NCI-H748 (cell line): Measurements from ENCODE around the gene RAB3GAP1.
"Not testable (repeated sequence)": the region's sequence is repeated elsewhere in the genome, so short reads cannot be mapped to it uniquely, and the experiment has no call there.

Experiments
- DNase-seq: peaks from one replicate; lab custom pipeline; 2025; ENCODE audit not compliant: unreplicated experiment; lab: John Stamatoyannopoulos, UW

Gene RAB3GAP1

DNA sequence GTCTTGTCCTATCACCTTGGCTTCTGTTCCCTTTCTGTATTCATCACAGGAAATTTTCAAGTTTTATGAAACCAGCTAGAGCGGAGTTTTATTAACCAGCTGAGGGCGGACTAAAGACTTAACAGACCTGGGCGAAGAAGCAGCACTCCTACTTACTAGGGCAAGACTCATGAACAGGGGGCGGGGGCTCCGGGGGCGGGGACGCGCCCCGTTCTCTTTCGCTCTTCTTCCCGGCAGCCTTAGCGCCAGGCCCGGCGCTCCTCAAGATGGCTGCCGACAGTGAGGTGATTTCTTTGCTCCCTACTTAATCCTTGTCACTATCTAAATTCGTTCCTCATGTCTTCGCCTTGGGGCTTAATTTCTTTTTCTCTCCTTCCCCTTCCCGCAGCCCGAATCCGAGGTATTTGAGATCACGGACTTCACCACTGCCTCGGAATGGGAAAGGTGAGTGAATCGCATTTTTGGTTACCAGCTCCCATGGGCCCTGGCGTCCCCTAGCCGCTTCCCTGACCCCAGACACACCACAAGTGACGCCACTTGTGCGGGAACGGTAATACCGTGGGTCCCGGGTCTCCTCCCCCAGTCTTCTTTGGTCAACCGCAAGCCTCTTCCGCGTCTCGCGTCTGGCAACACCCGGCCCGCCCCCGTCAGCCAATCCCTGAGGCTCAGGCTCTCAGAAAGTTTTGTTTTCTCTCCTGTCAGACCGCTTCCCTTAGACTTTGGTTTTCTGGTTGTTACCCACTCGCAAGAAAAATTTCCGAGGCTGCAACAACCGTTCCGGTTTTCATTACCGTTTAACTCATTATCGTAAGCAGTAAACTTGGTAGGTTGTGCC lies at the start of gene RAB3GAP1:
TSS of gene RAB3GAP1 (plus strand) at position 251 of the 835 bp plus-strand sequence. CDS start at position 267, 16 bp downstream.
- DNase-seq: peak; percentile 74

DNA sequence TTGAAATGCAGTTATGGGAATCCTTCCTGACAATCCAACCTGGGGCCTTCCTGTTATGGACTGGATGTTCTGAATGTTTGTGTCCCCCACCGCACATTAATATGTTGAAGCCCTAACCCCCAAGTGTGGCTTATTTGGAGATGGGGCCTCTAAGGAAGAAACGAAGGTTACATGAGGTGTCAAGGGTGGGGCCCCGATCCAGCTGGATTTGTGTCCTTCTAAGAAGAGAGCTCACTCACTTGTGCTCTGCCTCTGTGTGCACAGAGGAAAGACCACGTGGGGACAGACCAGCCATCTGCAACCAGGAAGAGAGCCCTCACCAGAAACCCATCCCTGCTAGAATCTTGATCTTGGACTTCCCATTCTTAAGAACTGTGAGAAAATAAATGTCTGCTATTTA lies 49.3 kb upstream of the RAB3GAP1 start:
- no peak for DNase-seq

DNA sequence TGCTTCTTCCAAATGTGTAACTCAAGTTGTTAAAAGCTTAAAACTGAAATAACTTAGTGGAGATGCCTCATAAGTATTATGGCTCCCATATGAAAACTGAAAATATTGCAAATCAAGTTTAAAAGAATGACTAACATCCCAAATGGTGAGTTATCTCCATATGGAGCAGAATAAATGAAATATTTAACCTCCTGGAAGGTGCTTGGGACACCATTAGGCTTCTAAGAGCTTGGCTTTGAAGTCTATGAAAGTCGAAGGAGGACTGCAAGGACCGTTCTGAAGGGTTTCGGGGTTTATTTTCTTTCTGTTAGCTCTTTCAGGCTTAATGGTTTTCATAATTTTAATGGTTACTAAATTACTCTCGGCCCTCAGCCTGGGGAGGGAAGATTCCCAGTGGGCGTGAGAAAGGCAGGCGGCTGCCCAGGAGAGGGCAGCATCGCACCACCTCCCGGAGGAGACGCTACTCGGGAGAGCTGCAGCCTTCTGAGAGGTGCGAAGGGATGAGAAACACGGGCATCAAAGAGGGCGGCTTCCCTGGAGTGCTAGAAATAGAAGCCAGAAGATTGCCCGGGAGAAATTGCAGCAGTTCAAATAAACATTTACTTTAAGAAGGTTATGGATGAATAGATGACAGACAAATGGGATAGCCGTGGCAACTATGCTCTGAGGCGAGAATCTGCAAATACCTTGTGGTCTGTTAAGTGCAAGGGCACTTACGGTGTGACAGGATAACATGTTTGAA lies 47.9 kb upstream of the RAB3GAP1 start:
- DNase-seq: peak; percentile 73

DNA sequence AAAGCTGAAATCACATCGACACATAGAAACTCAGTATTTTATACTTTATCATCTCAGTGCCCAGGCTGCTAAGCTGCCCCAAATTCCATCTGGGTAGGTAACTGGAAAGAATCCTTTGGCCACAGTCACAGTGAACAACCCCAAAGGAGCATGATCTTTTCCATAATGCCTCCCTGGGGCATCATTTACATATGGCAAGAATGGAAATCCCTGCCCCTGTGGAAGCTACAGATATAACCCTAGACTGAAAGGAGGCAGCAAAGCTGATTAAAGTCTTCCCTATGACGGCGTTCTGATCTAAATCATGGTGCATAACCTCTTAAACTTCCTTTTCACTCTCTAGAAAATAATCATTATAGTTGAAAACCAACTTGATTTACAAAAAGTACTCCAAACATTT lies 46.3 kb upstream of the RAB3GAP1 start:
- no peak for DNase-seq

DNA sequence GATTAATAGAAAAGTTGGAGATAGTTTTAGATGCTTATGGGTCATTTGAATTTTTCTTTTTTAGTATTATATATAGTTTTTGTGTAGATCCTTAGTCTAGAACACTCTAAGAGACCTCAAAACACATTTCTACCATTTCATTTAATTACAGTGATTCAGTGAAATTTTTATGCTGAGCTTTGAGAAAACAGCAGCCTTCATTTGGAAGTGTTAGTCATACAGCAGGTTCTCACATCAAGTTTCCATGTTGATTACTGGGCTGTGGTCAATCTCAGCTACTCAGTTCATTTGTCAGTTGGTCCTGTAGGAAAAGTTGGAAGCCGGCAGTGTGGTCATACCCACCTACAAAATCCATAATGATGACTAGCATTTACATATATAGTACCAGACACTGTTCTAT lies 42.8 kb upstream of the RAB3GAP1 start:
- DNase-seq: no peak

DNA sequence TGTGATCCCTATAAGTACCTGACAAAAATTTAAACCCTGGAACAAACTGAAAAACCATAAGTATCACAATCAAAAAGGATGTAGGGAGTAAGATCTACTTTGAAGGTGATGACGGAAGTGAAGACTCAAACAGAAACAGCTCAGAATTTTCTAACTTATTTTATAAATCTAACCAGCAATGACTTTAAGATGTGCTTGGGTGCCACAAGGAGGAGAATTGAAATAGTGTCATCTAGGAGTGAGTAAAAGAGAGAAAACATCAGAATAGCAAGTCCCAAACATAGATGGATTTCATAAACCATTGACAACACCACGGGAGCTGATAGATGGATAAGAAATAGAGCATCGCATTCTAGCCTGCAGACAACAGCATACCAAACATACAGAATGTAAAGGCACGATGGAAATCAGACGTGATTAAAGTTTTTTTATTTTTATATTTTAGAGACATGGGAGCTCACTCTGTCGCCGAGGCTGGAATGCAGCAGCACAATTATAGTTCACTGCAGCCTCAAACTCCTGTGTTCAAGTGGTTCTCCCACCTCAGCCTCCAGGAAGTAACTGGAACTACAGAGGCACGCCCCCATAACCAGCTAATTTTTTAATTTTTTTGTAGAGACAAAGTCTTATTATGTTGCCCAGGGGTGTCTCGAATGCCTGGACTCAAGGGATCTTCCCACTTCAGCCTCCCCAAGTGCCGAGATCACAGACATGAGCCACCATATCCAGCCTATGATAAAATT lies 41.7 kb upstream of the RAB3GAP1 start:
- no peak for DNase-seq

DNA sequence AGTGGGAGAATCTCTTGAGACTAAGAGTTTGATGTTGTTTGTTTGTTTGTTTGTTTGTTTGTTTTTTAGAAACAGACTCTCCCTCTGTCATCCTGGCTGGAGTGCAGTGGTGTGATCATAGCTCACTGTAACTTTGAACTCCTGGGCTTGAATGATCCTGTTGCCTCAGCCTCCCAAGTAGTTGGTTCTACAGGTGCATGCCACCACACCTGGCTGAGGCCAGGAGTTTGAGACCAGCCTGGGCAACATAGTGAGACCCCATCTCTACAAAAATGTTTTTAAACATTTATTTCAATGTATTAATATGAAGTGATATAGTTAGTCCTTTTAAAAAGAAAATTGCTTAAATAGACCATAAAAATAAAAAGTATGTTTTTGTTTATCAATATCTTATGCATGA lies 40.5 kb upstream of the RAB3GAP1 start:
- DNase-seq: no peak

DNA sequence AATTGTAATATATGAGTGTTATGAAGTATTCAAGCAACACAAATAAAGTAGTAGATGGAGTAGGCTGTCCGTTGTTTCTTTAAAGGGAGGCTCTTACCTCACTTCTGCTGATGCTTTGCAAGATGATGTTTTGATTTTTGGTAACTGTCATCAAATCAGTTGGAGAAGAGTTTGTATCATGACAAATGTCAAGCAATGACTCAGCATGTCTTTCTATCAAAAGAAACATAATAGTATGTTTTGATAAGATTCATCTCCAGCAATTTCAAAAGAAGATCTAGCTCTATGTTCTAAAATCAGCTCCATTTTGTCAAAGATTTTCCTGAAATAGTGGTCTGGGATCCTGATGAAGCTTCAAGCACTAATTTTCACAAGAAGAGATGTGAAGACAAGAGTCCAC lies 30.5 kb upstream of the RAB3GAP1 start:
- no peak for DNase-seq

DNA sequence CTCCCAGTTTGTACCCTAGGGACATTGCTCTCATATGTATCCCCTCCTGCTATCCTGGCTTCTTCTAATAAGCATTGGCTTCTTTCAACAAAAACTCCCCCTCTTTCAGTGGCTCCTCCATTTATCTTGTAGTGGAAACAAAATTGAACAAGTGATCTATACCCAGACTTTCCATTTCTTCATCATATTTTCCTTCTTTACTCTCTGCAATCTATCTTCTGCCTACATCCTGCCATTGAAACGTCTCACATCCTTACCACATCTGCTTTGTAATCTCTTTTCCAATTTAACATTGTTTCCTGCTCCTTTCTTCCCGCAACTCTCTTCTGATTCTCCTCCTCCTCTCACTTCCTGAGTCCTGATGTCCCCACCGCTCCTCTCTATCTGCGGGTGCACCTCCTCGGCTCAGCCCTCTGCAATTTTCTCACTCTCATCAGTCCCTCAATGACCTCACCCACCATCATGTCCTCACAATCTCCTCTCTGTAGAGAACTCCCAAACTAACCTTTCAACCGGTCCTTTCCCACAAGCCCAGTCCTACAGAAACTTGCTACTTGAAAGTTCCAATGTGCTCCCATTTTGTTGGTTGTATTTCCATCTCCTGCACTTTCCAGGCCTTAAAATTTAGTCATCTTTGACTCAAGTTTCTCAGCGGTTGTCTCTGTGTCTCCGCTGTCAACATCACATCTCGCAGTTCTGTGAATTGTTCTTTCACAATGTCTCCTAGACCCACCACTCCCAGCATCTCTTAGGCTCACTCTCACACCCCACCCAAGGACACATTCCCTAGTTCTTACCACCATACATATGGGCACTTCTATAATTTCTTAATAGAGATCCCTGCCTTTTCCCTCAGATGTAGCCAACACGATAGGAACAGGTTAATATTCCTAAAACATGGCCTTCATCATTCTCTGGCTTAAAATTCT lies 28.9 kb upstream of the RAB3GAP1 start:
- DNase-seq: no peak

DNA sequence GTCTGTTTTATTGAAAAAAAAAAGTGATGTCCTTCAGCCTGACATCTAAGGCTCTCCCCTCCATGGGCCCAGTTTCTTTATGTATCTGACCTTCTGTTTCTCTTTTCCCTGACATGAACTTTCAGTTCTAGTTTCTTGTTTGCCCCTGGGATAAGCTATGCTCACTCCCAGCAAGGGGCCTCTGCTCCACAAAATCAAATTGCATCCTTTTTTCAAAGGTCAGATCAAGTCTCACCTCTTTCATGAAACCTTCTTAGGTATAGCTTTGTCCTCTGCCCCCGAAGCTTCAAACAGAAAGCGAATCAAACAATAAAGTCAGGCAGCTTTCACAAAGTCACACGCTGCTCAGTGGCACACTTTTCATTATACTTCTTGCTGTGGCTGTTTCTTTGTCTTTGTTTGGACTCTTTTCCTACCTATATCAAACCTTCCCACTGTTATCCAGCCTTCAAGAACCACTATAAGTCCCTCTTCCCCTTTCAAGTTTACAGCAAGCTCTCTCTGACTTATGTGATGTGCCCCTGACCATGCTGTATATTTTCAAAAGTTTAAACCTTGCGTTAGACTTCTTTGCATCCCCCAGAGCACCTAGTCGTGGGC lies 28.1 kb upstream of the RAB3GAP1 start:
- DNase-seq: no peak

DNA sequence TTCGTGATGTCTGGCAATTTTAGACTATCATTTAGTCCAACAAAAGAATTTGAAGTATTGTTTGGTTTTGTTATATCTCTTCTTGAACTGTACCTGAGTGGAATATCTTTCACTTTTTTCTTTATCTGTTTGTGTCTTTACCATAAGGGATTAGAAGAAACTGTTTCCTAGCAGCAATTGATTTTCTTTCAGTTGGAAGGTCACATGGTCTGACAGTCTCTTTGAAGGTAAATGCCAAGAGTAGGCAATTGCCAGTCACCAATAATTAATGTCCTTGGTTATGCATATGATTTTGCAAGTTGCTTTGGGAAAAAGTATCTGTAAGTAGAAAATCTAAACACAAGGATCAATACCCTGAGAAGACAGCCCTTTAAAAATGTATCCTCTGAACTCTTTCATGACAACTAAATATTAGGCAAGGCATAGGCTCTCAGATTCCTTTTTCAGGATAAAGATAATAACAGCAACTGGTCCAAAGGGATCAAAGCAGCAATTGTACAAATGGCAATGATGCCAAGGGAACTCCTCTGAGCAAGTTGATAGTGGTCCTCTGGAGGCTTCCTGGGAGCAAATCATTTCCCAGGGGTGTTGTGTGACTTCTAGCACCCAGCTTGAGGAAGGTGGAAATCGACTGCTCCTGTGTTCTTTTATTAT lies 22.5 kb upstream of the RAB3GAP1 start:
- DNase-seq: no peak

DNA sequence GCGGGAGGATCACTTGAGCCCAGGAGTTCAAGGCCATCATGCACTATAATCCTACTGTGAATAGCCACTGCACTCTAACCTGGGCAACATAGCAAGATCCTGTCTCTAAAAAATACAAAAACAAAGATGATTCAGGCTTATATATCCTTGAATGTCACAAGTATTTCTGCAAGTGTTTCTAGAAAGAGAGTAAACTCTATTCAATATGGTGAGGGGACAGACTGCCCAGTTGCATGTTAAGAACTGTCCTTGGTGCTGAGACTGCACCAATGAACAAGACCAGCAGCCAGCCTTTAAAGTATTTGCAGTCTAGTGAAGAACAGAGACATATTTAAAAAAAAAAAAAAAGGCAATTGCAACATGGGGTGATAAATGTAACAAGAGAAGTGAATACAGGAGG lies 21.3 kb upstream of the RAB3GAP1 start:
- no peak for DNase-seq

DNA sequence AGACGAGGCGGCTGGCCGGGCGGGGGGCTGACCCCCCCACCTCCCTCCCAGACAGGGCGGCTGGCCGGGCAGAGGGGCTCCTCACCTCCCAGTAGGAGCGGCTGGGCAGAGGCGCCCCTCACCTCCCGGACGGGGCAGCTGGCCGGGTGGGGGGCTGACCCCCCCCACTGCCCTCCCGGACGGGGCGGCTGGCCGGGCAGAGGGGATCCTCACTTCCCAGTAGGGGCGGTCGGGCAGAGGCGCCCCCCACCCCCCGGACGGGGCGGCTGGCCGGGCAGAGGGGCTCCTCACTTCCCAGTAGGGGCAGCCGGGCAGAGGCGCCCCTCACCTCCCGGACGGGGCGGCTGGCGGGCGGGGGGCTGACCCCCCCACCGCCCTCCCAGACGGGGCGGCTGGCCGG lies 18.9 kb upstream of the RAB3GAP1 start:
- DNase-seq: not testable (repeated sequence)

DNA sequence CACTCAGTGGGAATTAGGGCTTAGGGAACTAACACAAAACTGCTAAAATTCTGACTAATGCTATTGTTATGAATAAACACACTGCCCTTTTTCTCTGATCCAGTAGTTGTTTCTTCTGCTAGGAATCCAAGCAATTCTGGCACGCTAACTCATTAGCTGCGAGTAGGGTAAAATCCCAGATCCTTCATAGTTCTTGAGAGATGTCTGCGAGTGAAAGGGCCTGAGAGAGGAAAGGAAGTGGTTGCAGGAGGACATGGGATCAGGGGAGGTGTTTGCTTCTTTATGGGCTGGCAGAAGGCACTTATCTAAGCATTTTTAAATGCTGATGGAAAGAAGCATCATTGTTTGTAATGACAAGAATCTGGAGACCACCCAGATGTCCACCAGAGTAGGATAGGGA lies 14.3 kb upstream of the RAB3GAP1 start:
- DNase-seq: no peak

DNA sequence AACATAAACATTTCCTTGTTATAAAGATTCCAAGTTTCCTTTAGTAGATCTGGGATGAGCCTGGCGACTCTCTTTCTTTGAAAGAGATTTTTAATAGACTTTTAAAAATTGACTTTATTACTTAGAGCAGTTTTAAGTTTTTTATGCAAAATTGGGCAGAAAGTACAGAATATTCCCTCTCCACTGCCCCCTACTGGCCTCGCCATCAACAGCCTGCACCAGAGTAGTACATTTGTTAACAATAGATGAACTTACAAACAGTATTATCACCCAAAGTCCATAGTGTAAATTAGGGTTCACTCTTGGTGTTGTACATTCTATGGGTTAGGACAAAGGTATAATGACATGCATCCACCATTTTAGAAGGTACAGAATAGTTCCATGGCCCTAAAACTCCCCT lies 8.7 kb upstream of the RAB3GAP1 start:
- no peak for DNase-seq

DNA sequence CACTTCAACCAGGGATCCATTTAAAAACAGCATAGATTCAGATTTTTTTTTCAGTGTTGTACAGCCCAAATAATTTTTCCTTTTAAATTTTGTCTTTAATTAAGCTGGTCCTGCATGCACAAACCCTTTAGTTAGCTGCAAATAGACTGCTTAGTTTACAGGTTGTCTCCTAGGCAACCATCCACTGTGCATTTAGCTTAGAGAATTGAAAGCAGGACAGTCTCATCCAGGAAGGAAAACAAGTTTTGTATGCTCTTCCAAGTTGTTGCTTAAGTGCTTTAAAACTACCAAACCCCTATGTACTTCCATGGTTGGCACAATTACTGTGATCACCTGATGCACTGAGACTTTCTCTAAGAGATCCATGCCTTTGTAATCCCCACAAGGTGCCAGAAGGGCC lies 4.8 kb upstream of the RAB3GAP1 start, which contains the start of gene MAP3K19:
TSS of gene MAP3K19 (minus strand) at position 148 of the 400 bp plus-strand sequence. CDS start 22,800 bp downstream, outside the sequence.
- DNase-seq: peak; percentile 28

DNA sequence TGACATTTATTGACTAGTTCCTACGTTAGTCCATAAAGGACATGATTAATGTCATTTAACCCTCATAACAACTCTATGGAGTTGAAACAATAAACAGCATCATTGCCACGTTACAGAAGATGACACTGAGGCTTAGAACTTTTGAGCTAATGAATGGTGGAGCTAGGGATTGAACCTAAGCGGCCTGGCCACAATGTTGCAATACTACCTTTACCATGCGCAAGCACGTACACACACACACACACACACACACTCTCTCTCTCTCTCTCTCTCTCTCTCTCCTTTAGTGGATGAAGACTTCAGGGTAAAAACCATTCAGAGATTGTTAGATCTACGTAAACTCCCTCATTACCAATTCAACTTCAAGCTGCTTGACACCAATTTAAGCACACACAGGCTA lies 4.0 kb upstream of the RAB3GAP1 start:
- no peak for DNase-seq

DNA sequence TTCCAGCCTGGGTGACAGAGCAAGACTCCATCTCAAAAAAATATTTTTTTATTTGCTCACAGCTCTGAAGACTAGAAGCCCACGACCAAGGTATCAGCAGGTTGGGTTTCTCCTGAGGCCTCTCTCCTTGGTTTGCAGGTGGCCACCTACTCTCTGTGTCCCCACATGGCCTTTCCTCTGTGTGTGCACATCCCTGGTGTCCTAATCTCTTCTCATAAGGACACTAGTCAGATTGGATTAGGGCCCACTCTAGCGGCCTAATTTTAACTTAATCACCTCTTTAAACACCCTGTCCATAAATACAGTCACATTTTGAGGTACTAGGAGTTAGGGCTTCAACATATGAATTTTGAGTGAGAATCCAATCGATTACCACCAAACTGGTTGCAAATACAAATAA lies 2.0 kb upstream of the RAB3GAP1 start:
- DNase-seq: no peak

DNA sequence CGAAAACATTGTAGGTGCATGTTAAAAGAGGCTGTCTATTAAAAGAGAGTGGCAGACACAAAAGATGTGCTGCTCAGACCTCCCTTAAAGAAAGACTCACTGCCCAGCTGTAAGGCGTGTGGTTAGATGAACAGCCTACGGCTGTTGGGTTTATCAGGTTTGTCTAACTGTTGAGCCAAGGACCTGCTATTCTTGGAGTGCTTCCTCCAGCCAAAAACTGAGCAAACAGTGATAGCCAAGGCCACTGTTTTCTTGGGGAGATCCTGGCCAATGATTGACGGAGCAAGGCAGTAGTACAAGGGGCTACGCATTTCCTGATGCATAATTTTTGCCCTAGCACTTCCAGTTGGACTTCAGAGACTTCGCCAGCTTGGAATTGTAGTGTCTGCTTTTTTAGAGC lies 1.4 kb upstream of the RAB3GAP1 start:
- DNase-seq: no peak
